Measurements from ENCODE around the gene BICD2.
A peak's percentile ranks its signal among the peaks of the same experiment; 100 is the strongest.

BICD2 gene

DNA sequence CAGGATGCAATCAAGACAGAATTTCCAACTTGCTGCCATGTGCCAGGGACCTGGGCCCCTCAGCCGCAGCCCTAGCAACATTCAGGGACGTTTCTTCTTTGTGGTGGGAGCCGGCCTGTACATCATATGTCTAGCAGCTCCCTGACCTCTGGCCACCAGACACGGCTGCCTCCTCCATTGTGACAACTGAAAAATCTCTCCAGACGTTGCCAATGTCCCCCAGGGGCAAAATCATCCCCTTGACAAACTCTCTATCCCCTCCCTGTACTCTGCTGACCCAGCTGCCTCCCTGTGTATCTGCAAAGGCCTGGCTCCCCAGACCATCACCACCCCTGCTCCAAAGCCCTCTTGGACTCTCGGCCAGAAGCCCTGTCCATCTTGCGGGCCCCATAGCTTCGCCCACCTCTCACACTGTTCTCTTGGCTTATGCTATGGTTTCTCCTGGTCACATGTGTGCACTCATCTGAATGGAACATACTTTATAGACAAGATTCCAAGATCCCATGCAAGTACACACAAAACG, 40.8 kb downstream of the BICD2 start:
- Histone ChIP-seq H4K20me1 (ENCODE audit: control insufficient read depth, insufficient read depth, low read depth, low read length) (peaks cover 12% of the 10 kb centered on the region; the same call in 1 of the 2 replicates), H3K36me3 (ENCODE audit: control insufficient read depth, low read length) (peaks cover 85% of the 10 kb centered on the region), H3K4me3 (ENCODE audit: low read length) (peak overlapping the region; percentile 57), H3K27ac (ENCODE audit: low read depth, low read length) (peak overlapping the region; percentile 81), H3K9me2 (replicated peaks; ENCODE audit: control insufficient read depth, low read length) (no peaks in the 10 kb centered on the region), H3K4me2 (ENCODE audit: low read length) (peak overlapping the region; percentile 90), H3F3A (ENCODE audit: control insufficient read depth, insufficient read depth) (peaks cover 10% of the 10 kb centered on the region), H3K4me1 (ENCODE audit: control insufficient read depth, low read length) (peaks cover 92% of the 10 kb centered on the region), H3K79me2 (ENCODE audit: control insufficient read depth, low read length) (peaks cover 78% of the 10 kb centered on the region), H3K27me3 (ENCODE audit: control insufficient read depth, low read length) (no peaks in the 10 kb centered on the region), H3K9me3 (ENCODE audit: control insufficient read depth, insufficient read depth, low read length) (no peaks in the 10 kb centered on the region)
- TF ChIP-seq CTCF (IDR thresholded peaks at IDR 0.05; ENCODE audit: low read depth, low read length, poor library complexity, severe bottlenecking), result no peak
- no peak for TF ChIP-seq EZH2phosphoT487 (IDR thresholded peaks at IDR 0.05; ENCODE audit: borderline replicate concordance, low read length)

DNA sequence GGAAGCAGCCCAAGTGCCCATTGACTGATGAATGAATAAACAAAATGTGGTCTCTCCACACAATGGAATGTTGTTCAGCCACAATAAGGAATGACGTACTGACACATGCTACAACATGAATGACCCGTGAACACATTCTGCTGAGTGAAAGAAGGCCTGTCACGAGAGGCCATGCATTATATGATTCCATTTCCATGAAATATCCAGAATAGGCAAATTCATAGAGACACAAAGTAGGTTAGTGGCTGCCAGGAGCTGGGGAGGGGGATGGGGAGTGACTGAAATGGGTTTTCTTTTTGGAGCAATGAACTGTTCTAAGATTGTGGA, 41.4 kb downstream of the BICD2 start:
- H4K20me1 ChIP-seq (ENCODE audit: control insufficient read depth, insufficient read depth, low read depth, low read length), result peaks cover 12% of the 10 kb centered on the region; the same call in 1 of the 2 replicates
- no peaks in the 10 kb centered on the region for H3K9me3 ChIP-seq (ENCODE audit: control insufficient read depth, insufficient read depth, low read length)
- H3K27me3 ChIP-seq (ENCODE audit: control insufficient read depth, low read length), result no peaks in the 10 kb centered on the region
- H3K27ac ChIP-seq (ENCODE audit: low read depth, low read length), result peak overlapping the region; percentile 81
- H3K36me3 ChIP-seq (ENCODE audit: control insufficient read depth, low read length), result peaks cover 86% of the 10 kb centered on the region
- peaks cover 73% of the 10 kb centered on the region for H3K79me2 ChIP-seq (ENCODE audit: control insufficient read depth, low read length)
- H3K9me2 ChIP-seq (replicated peaks; ENCODE audit: control insufficient read depth, low read length), result no peaks in the 10 kb centered on the region
- H3F3A ChIP-seq (ENCODE audit: control insufficient read depth, insufficient read depth), result peaks cover 10% of the 10 kb centered on the region
- TF ChIP-seq EZH2phosphoT487 (IDR thresholded peaks at IDR 0.05; ENCODE audit: borderline replicate concordance, low read length) (no peak), CTCF (IDR thresholded peaks at IDR 0.05; ENCODE audit: low read depth, low read length, poor library complexity, severe bottlenecking) (no peak)
- H3K4me2 ChIP-seq (ENCODE audit: low read length), result peak overlapping the region; percentile 90
- peak overlapping the region; percentile 57 for H3K4me3 ChIP-seq (ENCODE audit: low read length)
- peaks cover 92% of the 10 kb centered on the region for H3K4me1 ChIP-seq (ENCODE audit: control insufficient read depth, low read length)

GRCh38 chr9:92722386-92723298, 42.0 kb downstream of the BICD2 start:
- Histone ChIP-seq H3K79me2 (ENCODE audit: control insufficient read depth, low read length) (peaks cover 70% of the 10 kb centered on the region), H4K20me1 (ENCODE audit: control insufficient read depth, insufficient read depth, low read depth, low read length) (peaks cover 12% of the 10 kb centered on the region; the same call in 1 of the 2 replicates), H3F3A (ENCODE audit: control insufficient read depth, insufficient read depth) (peaks cover 10% of the 10 kb centered on the region), H3K9me3 (ENCODE audit: control insufficient read depth, insufficient read depth, low read length) (no peaks in the 10 kb centered on the region), H3K27ac (ENCODE audit: low read depth, low read length) (peak overlapping the region; percentile 81), H3K27me3 (ENCODE audit: control insufficient read depth, low read length) (no peaks in the 10 kb centered on the region), H3K36me3 (ENCODE audit: control insufficient read depth, low read length) (peaks cover 86% of the 10 kb centered on the region), H3K4me2 (ENCODE audit: low read length) (peak overlapping the region; percentile 90), H3K4me3 (ENCODE audit: low read length) (peak overlapping the region; percentile 57), H3K4me1 (ENCODE audit: control insufficient read depth, low read length) (peaks cover 92% of the 10 kb centered on the region), H3K9me2 (replicated peaks; ENCODE audit: control insufficient read depth, low read length) (no peaks in the 10 kb centered on the region)
- no peak for TF ChIP-seq EZH2phosphoT487 (IDR thresholded peaks at IDR 0.05; ENCODE audit: borderline replicate concordance, low read length)

DNA sequence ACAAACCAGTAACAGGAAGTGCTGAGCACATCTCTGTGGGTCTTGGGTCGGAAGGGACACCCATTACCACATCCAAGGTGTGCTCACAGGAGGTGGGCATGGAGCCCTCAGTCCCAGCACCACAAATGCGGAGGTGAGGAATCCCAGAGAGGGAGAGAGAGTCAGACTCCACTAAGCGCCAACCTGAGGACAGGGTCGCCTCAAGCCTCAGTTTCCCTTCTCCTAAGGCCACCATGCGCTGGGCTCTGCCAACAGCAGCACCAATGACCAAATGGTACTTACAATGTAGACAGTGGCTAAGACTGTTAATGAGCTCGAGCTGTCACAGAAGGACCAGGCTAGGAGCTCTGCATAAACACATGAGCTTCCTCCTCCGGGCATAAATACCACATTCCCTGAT, 43.1 kb downstream of the BICD2 start:
- TF ChIP-seq CTCF (IDR thresholded peaks at IDR 0.05; ENCODE audit: low read depth, low read length, poor library complexity, severe bottlenecking) (no peak), EZH2phosphoT487 (IDR thresholded peaks at IDR 0.05; ENCODE audit: borderline replicate concordance, low read length) (no peak)
- H3K4me1 ChIP-seq (ENCODE audit: control insufficient read depth, low read length), result peaks cover 92% of the 10 kb centered on the region
- no peaks in the 10 kb centered on the region for H3K27me3 ChIP-seq (ENCODE audit: control insufficient read depth, low read length)
- peak overlapping the region; percentile 81 for H3K27ac ChIP-seq (ENCODE audit: low read depth, low read length)
- H3K9me2 ChIP-seq (replicated peaks; ENCODE audit: control insufficient read depth, low read length), result no peaks in the 10 kb centered on the region
- H3F3A ChIP-seq (ENCODE audit: control insufficient read depth, insufficient read depth), result peaks cover 10% of the 10 kb centered on the region
- peaks cover 9% of the 10 kb centered on the region; the same call in 1 of the 2 replicates for H4K20me1 ChIP-seq (ENCODE audit: control insufficient read depth, insufficient read depth, low read depth, low read length)
- peaks cover 66% of the 10 kb centered on the region for H3K79me2 ChIP-seq (ENCODE audit: control insufficient read depth, low read length)
- peak overlapping the region; percentile 90 for H3K4me2 ChIP-seq (ENCODE audit: low read length)
- no peaks in the 10 kb centered on the region for H3K9me3 ChIP-seq (ENCODE audit: control insufficient read depth, insufficient read depth, low read length)
- peaks cover 87% of the 10 kb centered on the region for H3K36me3 ChIP-seq (ENCODE audit: control insufficient read depth, low read length)
- H3K4me3 ChIP-seq (ENCODE audit: low read length), result peak overlapping the region; percentile 57
